Measurements from ENCODE around the gene PDXK. TPM values are rescaled to one million over a fixed set of nuclear protein-coding genes. Genes with fewer than 3 reads are reported as not detected.
A peak's percentile ranks its signal among the peaks of the same experiment; 100 is the strongest.

Gene PDXK
- total and polyA plus RNA-seq, 2 experiments from 2014 or later, result 68.0 to 89.7 TPM

GRCh38 chr21:43719748-43720538 lies 1.0 kb downstream of the PDXK start:
- TF ChIP-seq EZH2 (IDR thresholded peaks at IDR 0.05; ENCODE audit: insufficient read depth, poor library complexity, severe bottlenecking) (no peak), EZH2phosphoT487 (IDR thresholded peaks at IDR 0.05; ENCODE audit: insufficient read depth, low read depth) (no peak)
- in situ Hi-C loops (cut with MboI), result no loop called here
- no peaks in the 10 kb centered on the region for H3K9me3 ChIP-seq (ENCODE audit: low read depth)
- peak overlapping the region; percentile 92 for H3K9ac ChIP-seq
- H3F3A ChIP-seq (ENCODE audit: insufficient read depth), result peaks cover 15% of the 10 kb centered on the region
- H4K20me1 ChIP-seq (ENCODE audit: insufficient read depth), result no peaks in the 10 kb centered on the region
- peak; percentile 56 for DNase-seq
- peaks cover 11% of the 10 kb centered on the region for H3K4me1 ChIP-seq (ENCODE audit: insufficient read depth)
- no peaks in the 10 kb centered on the region for H3K9me2 ChIP-seq (ENCODE audit: insufficient read depth)
- H3K79me2 ChIP-seq (ENCODE audit: insufficient read depth), result peaks cover 57% of the 10 kb centered on the region
- no peaks in the 10 kb centered on the region for H3K36me3 ChIP-seq (ENCODE audit: low read depth)
- peak overlapping the region; percentile 82 for H3K4me2 ChIP-seq (ENCODE audit: unreplicated experiment)
- H3K27ac ChIP-seq, result peak overlapping the region; percentile 65
- H3K27me3 ChIP-seq (replicated peaks; ENCODE audit: insufficient read depth), result no peaks in the 10 kb centered on the region
- 10 to 11% methylated on average over 40 to 44 of the region's 49 CpGs for WGBS, 2 experiments (ENCODE audit: low coverage in 1 of 2, low lambda C conversion rate in 2 of 2, missing lambda C conversion rate in 2 of 2)
- H3K4me3 ChIP-seq, result peak overlapping the region; percentile 81
- H2AFZ ChIP-seq, result peak overlapping the region; percentile 37

- H3K4me3 ChIP-seq, result peak overlapping the region; percentile 81
- in situ Hi-C loops (cut with MboI), result no loop called here
- H3K79me2 ChIP-seq (ENCODE audit: insufficient read depth), result peaks cover 59% of the 10 kb centered on the region
- H3K27ac ChIP-seq, result no peak overlapping the region
- no peaks in the 10 kb centered on the region for H4K20me1 ChIP-seq (ENCODE audit: insufficient read depth)
- TF ChIP-seq EZH2 (IDR thresholded peaks at IDR 0.05; ENCODE audit: insufficient read depth, poor library complexity, severe bottlenecking) (no peak), EZH2phosphoT487 (IDR thresholded peaks at IDR 0.05; ENCODE audit: insufficient read depth, low read depth) (no peak)
- 80 to 84% methylated on average over 16 of the region's 16 CpGs for WGBS, 2 experiments (ENCODE audit: low coverage in 1 of 2, low lambda C conversion rate in 2 of 2, missing lambda C conversion rate in 2 of 2)
- no peaks in the 10 kb centered on the region for H3K9me2 ChIP-seq (ENCODE audit: insufficient read depth)
- H3K9ac ChIP-seq, result peak overlapping the region; percentile 92
- H3K4me1 ChIP-seq (ENCODE audit: insufficient read depth), result peaks cover 18% of the 10 kb centered on the region
- no peaks in the 10 kb centered on the region for H3K27me3 ChIP-seq (replicated peaks; ENCODE audit: insufficient read depth)
- H3F3A ChIP-seq (ENCODE audit: insufficient read depth), result peaks cover 20% of the 10 kb centered on the region
- no peaks in the 10 kb centered on the region for H3K9me3 ChIP-seq (ENCODE audit: low read depth)
- peak overlapping the region; percentile 82 for H3K4me2 ChIP-seq (ENCODE audit: unreplicated experiment)
- DNase-seq, result no peak
- H2AFZ ChIP-seq, result no peak overlapping the region
- no peaks in the 10 kb centered on the region for H3K36me3 ChIP-seq (ENCODE audit: low read depth)
Observed at GRCh38 chr21:43720539-43721166, 1.7 kb downstream of the PDXK start.

GRCh38 chr21:43721206-43721605 lies 2.3 kb downstream of the PDXK start:
- H3K9me2 ChIP-seq (ENCODE audit: insufficient read depth), result no peaks in the 10 kb centered on the region
- TF ChIP-seq EZH2phosphoT487 (IDR thresholded peaks at IDR 0.05; ENCODE audit: insufficient read depth, low read depth), result no peak
- TF ChIP-seq EZH2 (IDR thresholded peaks at IDR 0.05; ENCODE audit: insufficient read depth, poor library complexity, severe bottlenecking), result no peak
- H3K4me2 ChIP-seq (ENCODE audit: unreplicated experiment), result peak overlapping the region; percentile 82
- 84 to 89% methylated on average over 4 of the region's 4 CpGs for WGBS, 2 experiments (ENCODE audit: low coverage in 1 of 2, low lambda C conversion rate in 2 of 2, missing lambda C conversion rate in 2 of 2)
- no peak overlapping the region for H2AFZ ChIP-seq
- H3K36me3 ChIP-seq (ENCODE audit: low read depth), result no peaks in the 10 kb centered on the region
- H3F3A ChIP-seq (ENCODE audit: insufficient read depth), result peaks cover 26% of the 10 kb centered on the region
- H3K27me3 ChIP-seq (replicated peaks; ENCODE audit: insufficient read depth), result no peaks in the 10 kb centered on the region
- DNase-seq, result no peak
- in situ Hi-C loops (cut with MboI), result no loop called here
- peaks cover 59% of the 10 kb centered on the region for H3K79me2 ChIP-seq (ENCODE audit: insufficient read depth)
- H4K20me1 ChIP-seq (ENCODE audit: insufficient read depth), result no peaks in the 10 kb centered on the region
- H3K27ac ChIP-seq, result no peak overlapping the region
- peaks cover 23% of the 10 kb centered on the region for H3K4me1 ChIP-seq (ENCODE audit: insufficient read depth)
- H3K9ac ChIP-seq, result peak overlapping the region; percentile 92; the same call in 1 of the 2 replicates
- H3K4me3 ChIP-seq, result peak overlapping the region; percentile 81; the same call in 1 of the 2 replicates
- no peaks in the 10 kb centered on the region for H3K9me3 ChIP-seq (ENCODE audit: low read depth)

GRCh38 chr21:43721939-43722338 lies 3.0 kb downstream of the PDXK start:
- no peak overlapping the region for H3K4me3 ChIP-seq
- DNase-seq, result no peak
- H3K36me3 ChIP-seq (ENCODE audit: low read depth), result no peaks in the 10 kb centered on the region
- no peaks in the 10 kb centered on the region for H3K9me2 ChIP-seq (ENCODE audit: insufficient read depth)
- H3K9me3 ChIP-seq (ENCODE audit: low read depth), result no peaks in the 10 kb centered on the region
- no peak for TF ChIP-seq EZH2 (IDR thresholded peaks at IDR 0.05; ENCODE audit: insufficient read depth, poor library complexity, severe bottlenecking)
- no peak for TF ChIP-seq EZH2phosphoT487 (IDR thresholded peaks at IDR 0.05; ENCODE audit: insufficient read depth, low read depth)
- peaks cover 66% of the 10 kb centered on the region for H3K79me2 ChIP-seq (ENCODE audit: insufficient read depth)
- H3K27me3 ChIP-seq (replicated peaks; ENCODE audit: insufficient read depth), result no peaks in the 10 kb centered on the region
- in situ Hi-C loops (cut with MboI), result no loop called here
- H3K4me1 ChIP-seq (ENCODE audit: insufficient read depth), result peaks cover 31% of the 10 kb centered on the region
- H4K20me1 ChIP-seq (ENCODE audit: insufficient read depth), result no peaks in the 10 kb centered on the region
- H3K27ac ChIP-seq, result no peak overlapping the region
- no peak overlapping the region for H3K9ac ChIP-seq
- H3F3A ChIP-seq (ENCODE audit: insufficient read depth), result peaks cover 32% of the 10 kb centered on the region
- H2AFZ ChIP-seq, result no peak overlapping the region
- H3K4me2 ChIP-seq (ENCODE audit: unreplicated experiment), result no peak overlapping the region
- WGBS, 2 experiments (ENCODE audit: low coverage in 1 of 2, low lambda C conversion rate in 2 of 2, missing lambda C conversion rate in 2 of 2), result 90 to 96% methylated on average over 3 of the region's 3 CpGs

Data from GM23248 (cell line).